K562 (cell line): ENCODE data around the gene SLAMF7. TPM values are rescaled to one million over a fixed set of nuclear protein-coding genes. Genes with fewer than 3 reads are reported as not detected.

ENCODE experiments used
- ATF7 ChIP-seq: fragments of 450-650 bp; IDR thresholded peaks from 2 replicates; pipeline ENCODE4 v1.7.1; 2014; ENCODE audit warnings: mild to moderate bottlenecking, moderate library complexity
- BHLHE40 ChIP-seq: IDR thresholded peaks from 2 replicates; pipeline ENCODE4 v1.6.1; 2011; ENCODE audit warnings: low read length, improper control_type of control experiment
- CBFB ChIP-seq: sonication (generic); formaldehyde crosslinking; IDR thresholded peaks from 2 replicates; pipeline ENCODE4 v1.4.0; 2020; ENCODE audit warnings: mild to moderate bottlenecking, missing genetic modification reagents
- CEBPG ChIP-seq, 3 experiments: fragments of 200-800 bp in 1 of 3; sonication (Bioruptor generic) in 1 of 3; sonication (generic) in 1 of 3; formaldehyde crosslinking in 1 of 3; IDR thresholded peaks in 2 of 3; conservative IDR thresholded peaks in 1 of 3; 2 replicates each; pipeline versions ENCODE4 v1.6.1 to v1.8.0; 2016 to 2022; ENCODE audit warnings: missing compliant biosample characterization in 2 of 3, missing genetic modification characterization in 2 of 3, mild to moderate bottlenecking in 1 of 3, missing genetic modification reagents in 1 of 3
- CREB5 ChIP-seq: fragments of 250-450 bp; sonication (Bioruptor Pico); IDR thresholded peaks from 2 replicates; pipeline ENCODE4 v1.5.0; 2020; ENCODE audit warnings: mild to moderate bottlenecking
- CTBP1 ChIP-seq: fragments of 450-650 bp; IDR thresholded peaks from 2 replicates; pipeline ENCODE4 v1.6.1; 2016; ENCODE audit warnings: borderline replicate concordance
- MAFG ChIP-seq: fragments of 450-650 bp; conservative IDR thresholded peaks from 2 replicates; pipeline ENCODE4 v1.6.1; 2016; ENCODE audit warnings: missing genetic modification characterization, missing compliant biosample characterization
- MCM2 ChIP-seq: fragments of 450-650 bp; IDR thresholded peaks from 2 replicates; pipeline ENCODE4 v1.6.1; 2017; ENCODE audit warnings: low read depth, mild to moderate bottlenecking
- MYBL2 ChIP-seq, 2 experiments: fragments of 450-650 bp in 1 of 2; sonication (generic) in 1 of 2; formaldehyde crosslinking in 1 of 2; IDR thresholded peaks; 2 replicates each; pipeline versions ENCODE4 v1.6.1 to v1.8.1; 2017 to 2022; ENCODE audit warnings: borderline replicate concordance in 1 of 2, inconsistent platforms in 1 of 2, low read depth in 1 of 2, mild to moderate bottlenecking in 1 of 2, missing genetic modification reagents in 1 of 2, moderate library complexity in 1 of 2
- PCBP2 ChIP-seq: fragments of 200-400 bp; formaldehyde crosslinking; IDR thresholded peaks from 2 replicates; pipeline ENCODE4 v1.6.1; 2018; ENCODE audit warnings: low read length, low read depth, mild to moderate bottlenecking, moderate library complexity; ENCODE audit not compliant: poor library complexity, severe bottlenecking
- SPI1 ChIP-seq: IDR thresholded peaks from 2 replicates; pipeline ENCODE4 v1.6.1; 2011; ENCODE audit warnings: low read depth, low read length, control low read depth, borderline replicate concordance
- TFAP4 ChIP-seq: sonication (generic); formaldehyde crosslinking; IDR thresholded peaks from 2 replicates; pipeline ENCODE4 v1.8.0; 2022; ENCODE audit warnings: missing genetic modification reagents, mild to moderate bottlenecking, moderate library complexity, borderline replicate concordance
- ZNF395 ChIP-seq: fragments of 200-800 bp; sonication (Bioruptor generic); IDR thresholded peaks from 2 replicates; pipeline ENCODE4 v1.6.1; 2017; ENCODE audit warnings: missing genetic modification characterization, missing compliant biosample characterization
- ZNF699 ChIP-seq: fragments of 250-450 bp; sonication (Bioruptor Pico); IDR thresholded peaks from 2 replicates; pipeline ENCODE4 v1.8.0; 2021; ENCODE audit warnings: mild to moderate bottlenecking, moderate library complexity; ENCODE audit not compliant: insufficient replicate concordance
- polyA plus RNA-seq, 8 experiments: library from polyadenylated mRNA; depleted of rRNA in 4 of 8; stranded (reverse) in 5 of 8; unstranded in 3 of 8; fragments of >200 nt; fragmentation: Nextera tagmentation in 2 of 8; fragmentation: Illumina TruSeq in 1 of 8; extraction: Ambion mirVana in 2 of 8; extraction: Trizol in 1 of 8; gene quantifications; 2 replicates each; pipeline versions ENCODE4 v1.2.1 to v1.2.3, GENCODE V29; 2011 to 2014; ENCODE audit warnings: inconsistent platforms in 1 of 8, missing spikeins in 1 of 8
- total RNA-seq, 7 experiments: library from RNA; depleted of rRNA in 6 of 7; stranded (reverse); fragments of >200 nt in 6 of 7; fragmentation: Illumina TruSeq in 2 of 7; extraction: Trizol in 2 of 7; gene quantifications; 2 replicates each; pipeline versions ENCODE4 v1.2.1 to v1.2.3, GENCODE V29; 2011 to 2021; ENCODE audit warnings: low replicate concordance in 1 of 7

The SLAMF7 gene
- total and polyA plus RNA-seq, 9 of the 15 experiments (the other 6 are each of a cell fraction or from before 2014, with no cell fraction given), result 0.11 to 1.2 (median 0.22) TPM; not detected in 2

- TF ChIP-seq CREB5 (CRISPR knock-in tag) (no peak), ZNF699 (CRISPR knock-in tag) (no peak), CEBPG (CRISPR knock-in tag; IDR thresholded peaks at IDR 0.05) (no peak), CEBPG (tag; conservative IDR thresholded peaks at IDR 0.05 in 1 of 2, IDR thresholded peaks at IDR 0.05 in 1 of 2) (peak; percentile 31 to 59; a peak in 1 of 4 replicates), MYBL2 (IDR thresholded peaks at IDR 0.05; ENCODE audit: low read depth) (no peak), MYBL2 (CRISPR knock-in tag; IDR thresholded peaks at IDR 0.05; ENCODE audit: borderline replicate concordance) (no peak), CTBP1 (peak; percentile 26; the same call in 1 of the 2 replicates), MCM2 (no peak), CBFB (no peak), MAFG (tag) (no peak), ZNF395 (CRISPR knock-in tag) (peak; percentile 20; the same call in 1 of the 2 replicates), TFAP4 (CRISPR knock-in tag) (peak; percentile 34; the same call in 1 of the 2 replicates), PCBP2 (no peak), ATF7 (0 out of 2 replicates have a peak, but pooled peaks have one; percentile 23), BHLHE40 (peak; percentile 66; the same call in 1 of the 2 replicates), SPI1 (peak; percentile 74; the same call in 1 of the 2 replicates)
- TF ChIP-seq, all 486 proteins: peak for 14
Observed at GRCh38 chr1:160739098-160739511, at the start of gene SLAMF7 (continued).
